ENCODE measurements around the gene MEP1A.
"Not testable (repeated sequence)": the region's sequence is repeated elsewhere in the genome, so short reads cannot be mapped to it uniquely, and the experiment has no call there.

Gene MEP1A

GRCh38 chr6:46793138-46793537 lies at the start of gene MEP1A:
Gene MEP1A (plus strand): TSS chr6:46793389. CDS start chr6:46793399, 10 bp downstream.
- DNase-seq = no peak

- no peak for DNase-seq
These were observed 49.6 kb upstream of the MEP1A start for GRCh38 chr6:46743425-46744158.

GRCh38 chr6:46744159-46744725 lies 48.9 kb upstream of the MEP1A start:
- DNase-seq = not testable (repeated sequence)

GRCh38 chr6:46745973-46746372 lies 47.2 kb upstream of the MEP1A start:
- no peak for DNase-seq

GRCh38 chr6:46746696-46747095 lies 46.5 kb upstream of the MEP1A start, which contains the start of gene ANKRD66:
Gene ANKRD66 (plus strand): TSS chr6:46746933. CDS start chr6:46751949, 5,016 bp downstream.
- DNase-seq = no peak

- DNase-seq = no peak
These were observed 44.2 kb upstream of the MEP1A start for GRCh38 chr6:46748940-46749503.

GRCh38 chr6:46749731-46750130 lies 43.5 kb upstream of the MEP1A start:
- no peak for DNase-seq

- DNase-seq = no peak
These were observed 41.5 kb upstream of the MEP1A start for GRCh38 chr6:46751658-46752057.

- DNase-seq = no peak
These were observed 37.3 kb upstream of the MEP1A start for GRCh38 chr6:46755865-46756264.

GRCh38 chr6:46756469-46757213 lies 36.5 kb upstream of the MEP1A start:
- DNase-seq = no peak

GRCh38 chr6:46757214-46757596 lies 36.0 kb upstream of the MEP1A start:
- no peak for DNase-seq

- DNase-seq = no peak
These were observed 34.0 kb upstream of the MEP1A start for GRCh38 chr6:46758960-46759753.

- no peak for DNase-seq
These were observed 32.3 kb upstream of the MEP1A start for GRCh38 chr6:46760925-46761324.

- DNase-seq = no peak
These were observed 29.7 kb upstream of the MEP1A start for GRCh38 chr6:46763466-46763865.

GRCh38 chr6:46764280-46764679 lies 28.9 kb upstream of the MEP1A start:
- DNase-seq = not testable (repeated sequence)

- DNase-seq = no peak
These were observed 28.2 kb upstream of the MEP1A start for GRCh38 chr6:46764961-46765360.

- DNase-seq = no peak
These were observed 21.2 kb upstream of the MEP1A start for GRCh38 chr6:46772016-46772415.

GRCh38 chr6:46772762-46773161 lies 20.4 kb upstream of the MEP1A start:
- DNase-seq = no peak

GRCh38 chr6:46773201-46773855 lies 19.9 kb upstream of the MEP1A start:
- no peak for DNase-seq

- not testable (repeated sequence) for DNase-seq
These were observed 18.5 kb upstream of the MEP1A start for GRCh38 chr6:46774736-46775135.

GRCh38 chr6:46776070-46776712 lies 17.0 kb upstream of the MEP1A start:
- DNase-seq = no peak
